Raji (cell line): ENCODE data around the gene NCOA1.

Experiments used
- POLR2A ChIP-seq: IDR thresholded peaks from 2 replicates; pipeline ENCODE4 v1.6.1; 2011; ENCODE audit warnings: low read depth, low read length, control low read depth; ENCODE audit not compliant: insufficient read depth

The NCOA1 gene

GRCh38 chr2:24466871-24467870, 23.9 kb upstream of the NCOA1 start:
- TF ChIP-seq POLR2A: no peak

GRCh38 chr2:24469148-24469650, 21.9 kb upstream of the NCOA1 start:
- no peak for TF ChIP-seq POLR2A

GRCh38 chr2:24471662-24472061, 19.4 kb upstream of the NCOA1 start:
- TF ChIP-seq POLR2A: no peak

- no peak for TF ChIP-seq POLR2A
These were observed 18.6 kb upstream of the NCOA1 start for GRCh38 chr2:24472416-24472815.

- TF ChIP-seq POLR2A: no peak
These were observed 17.4 kb upstream of the NCOA1 start for GRCh38 chr2:24473626-24474025.

- TF ChIP-seq POLR2A: no peak
These were observed 17.0 kb upstream of the NCOA1 start for GRCh38 chr2:24474053-24474452.

GRCh38 chr2:24477229-24477628, 13.8 kb upstream of the NCOA1 start:
- no peak for TF ChIP-seq POLR2A

GRCh38 chr2:24478243-24478642, 12.8 kb upstream of the NCOA1 start:
- no peak for TF ChIP-seq POLR2A

- no peak for TF ChIP-seq POLR2A
These were observed 10.8 kb upstream of the NCOA1 start for GRCh38 chr2:24480245-24480644.

- TF ChIP-seq POLR2A: no peak
These were observed 8.6 kb upstream of the NCOA1 start for GRCh38 chr2:24482251-24482971.

GRCh38 chr2:24482972-24483300, 8.1 kb upstream of the NCOA1 start:
- no peak for TF ChIP-seq POLR2A

- TF ChIP-seq POLR2A: no peak
These were observed 5.9 kb upstream of the NCOA1 start for GRCh38 chr2:24485197-24485596.

- no peak for TF ChIP-seq POLR2A
These were observed 4.3 kb upstream of the NCOA1 start for GRCh38 chr2:24486636-24487205.

GRCh38 chr2:24489465-24490180, 1.4 kb upstream of the NCOA1 start:
- TF ChIP-seq POLR2A: peak; percentile 11; the same call in 1 of the 2 replicates

GRCh38 chr2:24490181-24490689, 819 bp upstream of the NCOA1 start:
- TF ChIP-seq POLR2A: no peak
